Lower lobe of right lung (tissue), 2 donors: ENCODE results near the gene ATF4. TPM values are rescaled to one million over a fixed set of nuclear protein-coding genes. Genes with fewer than 3 reads are reported as not detected.
A peak's percentile ranks its signal among the peaks of the same experiment; 100 is the strongest.

Experiments used
- ATAC-seq, 2 donors: fragments of 200-7000 bp; cut with Tn5 transposase; one replicate each; pipeline ENCODE4 v1.9.1; 2020 to 2022; ENCODE audit warnings: mild to moderate bottlenecking in 2 of 2, moderate library complexity in 2 of 2
- DNase-seq: peaks from one replicate; pipeline ENCODE4 v3.0.0-alpha.2; 2020
- H3K27ac ChIP-seq: fragments of 200-600 bp; one replicate; pipeline ENCODE4 v1.8.0; 2022
- H3K27me3 ChIP-seq: fragments of 200-600 bp; one replicate; pipeline ENCODE4 v1.8.0; 2022; ENCODE audit warnings: low read depth
- H3K36me3 ChIP-seq: fragments of 200-600 bp; one replicate; pipeline ENCODE4 v1.8.0; 2022; ENCODE audit warnings: mild to moderate bottlenecking
- H3K4me1 ChIP-seq: fragments of 200-600 bp; one replicate; pipeline ENCODE4 v1.8.0; 2022
- H3K4me3 ChIP-seq: fragments of 200-600 bp; one replicate; pipeline ENCODE4 v1.8.0; 2022; ENCODE audit warnings: mild to moderate bottlenecking
- H3K9me3 ChIP-seq: fragments of 200-600 bp; one replicate; pipeline ENCODE4 v1.8.0; 2022
- intact Hi-C: fragments of 100-400 bp; cut with DNase I; formaldehyde crosslinking; loops from one replicate; pipeline ENCODE4 v1.11.0; 2022
- total RNA-seq: library from RNA; stranded (reverse); fragmentation: NEBNext Ultra II Directional; extraction: Animal tissue kit (Norgen Biotek cat#: 25700); gene quantifications from one replicate; pipeline ENCODE4 v1.2.1, GENCODE V29; 2021
- TF ChIP-seq, protein P1 (sequence below): fragments of 200-600 bp; IDR thresholded peaks from one replicate; pipeline ENCODE4 v1.8.0; 2022; ENCODE audit warnings: antibody characterized with exemption, mild to moderate bottlenecking
- donor health status: DM: no; HTN: yes; CAD: no; lungs with severe emphysema.

The ATF4 gene
- total RNA-seq, 1 donor from 2014 or later: 327 TPM

DNA sequence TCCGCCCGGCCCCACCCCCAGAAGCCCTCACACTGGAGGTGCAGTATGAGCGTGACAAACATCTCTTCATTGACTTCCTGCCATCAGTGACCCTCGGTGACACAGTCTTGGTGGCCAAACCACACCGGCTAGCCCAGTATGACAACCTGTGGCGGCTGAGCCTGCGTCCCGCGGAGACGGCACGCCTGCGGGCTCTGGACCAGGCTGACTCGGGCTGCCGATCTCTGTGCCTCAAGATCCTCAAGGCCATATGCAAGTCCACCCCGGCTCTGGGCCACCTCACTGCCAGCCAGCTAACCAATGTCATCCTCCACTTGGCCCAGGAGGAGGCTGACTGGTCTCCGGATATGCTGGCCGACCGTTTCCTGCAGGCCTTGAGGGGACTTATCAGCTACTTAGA, 6.6 kb upstream of the ATF4 start:
- H3K36me3 ChIP-seq: peaks cover 77% of the 10 kb centered on the region
- no peak for DNase-seq
- no peak overlapping the region for H3K4me3 ChIP-seq
- H3K9me3 ChIP-seq: no peaks in the 10 kb centered on the region
- intact Hi-C loops: no loop called here
- no peaks in the 10 kb centered on the region for H3K27me3 ChIP-seq
- TF ChIP-seq, protein P1, sequence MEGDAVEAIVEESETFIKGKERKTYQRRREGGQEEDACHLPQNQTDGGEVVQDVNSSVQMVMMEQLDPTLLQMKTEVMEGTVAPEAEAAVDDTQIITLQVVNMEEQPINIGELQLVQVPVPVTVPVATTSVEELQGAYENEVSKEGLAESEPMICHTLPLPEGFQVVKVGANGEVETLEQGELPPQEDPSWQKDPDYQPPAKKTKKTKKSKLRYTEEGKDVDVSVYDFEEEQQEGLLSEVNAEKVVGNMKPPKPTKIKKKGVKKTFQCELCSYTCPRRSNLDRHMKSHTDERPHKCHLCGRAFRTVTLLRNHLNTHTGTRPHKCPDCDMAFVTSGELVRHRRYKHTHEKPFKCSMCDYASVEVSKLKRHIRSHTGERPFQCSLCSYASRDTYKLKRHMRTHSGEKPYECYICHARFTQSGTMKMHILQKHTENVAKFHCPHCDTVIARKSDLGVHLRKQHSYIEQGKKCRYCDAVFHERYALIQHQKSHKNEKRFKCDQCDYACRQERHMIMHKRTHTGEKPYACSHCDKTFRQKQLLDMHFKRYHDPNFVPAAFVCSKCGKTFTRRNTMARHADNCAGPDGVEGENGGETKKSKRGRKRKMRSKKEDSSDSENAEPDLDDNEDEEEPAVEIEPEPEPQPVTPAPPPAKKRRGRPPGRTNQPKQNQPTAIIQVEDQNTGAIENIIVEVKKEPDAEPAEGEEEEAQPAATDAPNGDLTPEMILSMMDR: no peak
- ATAC-seq: no peak
- H3K27ac ChIP-seq: no peak overlapping the region
- H3K4me1 ChIP-seq: peaks cover 6% of the 10 kb centered on the region

DNA sequence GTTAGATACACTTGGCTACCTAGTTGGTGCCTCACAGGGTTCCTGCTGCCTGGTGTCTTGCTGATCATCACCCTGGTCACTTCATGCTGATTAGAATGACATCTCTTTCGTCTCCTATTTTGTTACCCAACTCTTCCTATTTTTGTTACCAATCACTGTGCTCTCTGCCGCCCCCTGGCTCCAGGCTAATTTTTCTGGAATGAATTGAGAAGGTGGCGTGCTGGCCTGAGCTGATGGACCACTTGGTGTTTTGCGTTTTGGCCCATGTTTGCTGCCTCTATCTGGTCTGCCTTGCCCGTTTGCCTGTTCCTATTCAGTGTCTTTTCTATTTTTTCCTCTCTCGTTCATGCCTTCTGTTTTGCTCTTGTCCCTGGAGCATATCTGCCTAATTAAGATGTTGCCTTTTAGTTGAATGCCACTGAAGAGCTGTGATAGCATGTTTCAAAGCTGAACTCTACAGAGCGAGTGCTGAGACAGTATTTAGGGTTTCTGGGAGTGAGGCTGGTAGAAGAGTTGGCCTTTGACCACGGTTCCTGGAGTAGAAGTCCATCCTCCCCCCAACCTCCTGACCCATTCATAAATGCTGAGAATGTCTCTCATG, 5.9 kb upstream of the ATF4 start:
- intact Hi-C loops: no loop called here
- TF ChIP-seq, protein P1: peak; percentile 75
- H3K36me3 ChIP-seq: peaks cover 70% of the 10 kb centered on the region
- H3K27ac ChIP-seq: no peak overlapping the region
- DNase-seq (peak; percentile 69), ATAC-seq (peak; percentile 28 to 49)
- H3K4me3 ChIP-seq: no peak overlapping the region
- no peaks in the 10 kb centered on the region for H3K9me3 ChIP-seq
- H3K27me3 ChIP-seq: no peaks in the 10 kb centered on the region
- H3K4me1 ChIP-seq: peaks cover 12% of the 10 kb centered on the region

DNA sequence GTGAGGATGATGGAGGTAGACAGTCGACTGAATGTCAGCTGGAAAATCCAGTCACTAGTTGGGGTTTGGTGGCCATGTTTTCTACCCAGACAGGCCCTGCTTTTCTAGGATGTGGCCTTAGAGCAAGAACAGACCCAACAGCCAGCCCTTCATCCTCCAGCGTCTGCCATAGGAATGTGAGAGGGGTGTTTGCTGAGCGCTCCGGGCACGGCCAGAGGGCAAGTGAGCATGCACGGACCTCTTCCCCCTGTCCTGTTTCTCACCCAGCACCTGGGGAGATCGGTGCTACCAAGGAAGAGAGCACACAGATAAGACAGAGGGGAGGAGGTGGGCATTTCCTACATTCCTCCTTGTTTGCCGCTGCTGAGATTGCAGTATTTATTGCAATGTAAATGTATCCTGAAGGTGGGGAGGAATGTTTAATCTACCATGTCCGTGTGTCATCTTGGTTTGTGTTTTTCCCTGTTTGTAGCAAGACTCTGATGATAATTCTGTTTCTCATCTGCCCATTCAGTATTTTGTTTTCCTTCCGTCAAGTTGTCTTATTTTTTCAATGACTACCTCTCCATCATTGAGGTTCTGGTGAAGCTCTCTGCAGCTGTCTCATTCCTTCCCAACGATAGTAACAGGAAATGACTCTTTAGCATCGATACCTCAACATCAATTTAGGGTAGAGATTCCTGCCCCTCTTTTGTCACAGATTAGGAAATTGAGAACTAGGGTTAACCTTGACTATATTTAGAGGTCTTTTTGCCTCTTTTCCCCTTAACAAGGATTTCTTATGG, 4.9 kb upstream of the ATF4 start:
- no peak overlapping the region for H3K27ac ChIP-seq
- TF ChIP-seq, protein P1: no peak
- peaks cover 60% of the 10 kb centered on the region for H3K36me3 ChIP-seq
- no peaks in the 10 kb centered on the region for H3K27me3 ChIP-seq
- peaks cover 12% of the 10 kb centered on the region for H3K4me1 ChIP-seq
- H3K9me3 ChIP-seq: no peaks in the 10 kb centered on the region
- H3K4me3 ChIP-seq: no peak overlapping the region
- ATAC-seq (no peak), DNase-seq (peak; percentile 24)
- intact Hi-C loops: no loop called here

DNA sequence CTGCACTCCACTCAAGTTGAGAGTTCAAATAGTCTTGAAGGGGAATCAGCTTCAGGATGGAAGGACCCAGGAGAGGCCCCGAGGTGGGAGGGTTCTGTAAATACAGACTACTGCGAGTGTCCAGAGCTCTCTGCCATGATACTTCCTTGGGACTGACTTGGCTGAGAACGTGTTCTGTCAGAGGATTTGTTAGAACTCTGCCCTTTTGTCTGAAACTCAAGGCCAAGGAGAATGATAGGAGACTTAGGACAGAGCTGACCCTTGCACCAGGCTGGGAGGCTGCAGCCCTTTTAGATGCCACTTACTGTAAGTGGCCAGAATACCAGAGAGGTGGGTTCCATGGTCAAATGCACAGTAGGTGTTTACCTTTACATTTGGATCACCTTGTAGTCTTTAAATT, 2.9 kb upstream of the ATF4 start:
- TF ChIP-seq, protein P1: no peak
- no peak overlapping the region for H3K4me3 ChIP-seq
- no peaks in the 10 kb centered on the region for H3K27me3 ChIP-seq
- peaks cover 55% of the 10 kb centered on the region for H3K36me3 ChIP-seq
- H3K9me3 ChIP-seq: no peaks in the 10 kb centered on the region
- intact Hi-C loops: no loop called here
- ATAC-seq (no peak), DNase-seq (peak; percentile 14)
- H3K27ac ChIP-seq: no peak overlapping the region
- H3K4me1 ChIP-seq: peaks cover 24% of the 10 kb centered on the region

DNA sequence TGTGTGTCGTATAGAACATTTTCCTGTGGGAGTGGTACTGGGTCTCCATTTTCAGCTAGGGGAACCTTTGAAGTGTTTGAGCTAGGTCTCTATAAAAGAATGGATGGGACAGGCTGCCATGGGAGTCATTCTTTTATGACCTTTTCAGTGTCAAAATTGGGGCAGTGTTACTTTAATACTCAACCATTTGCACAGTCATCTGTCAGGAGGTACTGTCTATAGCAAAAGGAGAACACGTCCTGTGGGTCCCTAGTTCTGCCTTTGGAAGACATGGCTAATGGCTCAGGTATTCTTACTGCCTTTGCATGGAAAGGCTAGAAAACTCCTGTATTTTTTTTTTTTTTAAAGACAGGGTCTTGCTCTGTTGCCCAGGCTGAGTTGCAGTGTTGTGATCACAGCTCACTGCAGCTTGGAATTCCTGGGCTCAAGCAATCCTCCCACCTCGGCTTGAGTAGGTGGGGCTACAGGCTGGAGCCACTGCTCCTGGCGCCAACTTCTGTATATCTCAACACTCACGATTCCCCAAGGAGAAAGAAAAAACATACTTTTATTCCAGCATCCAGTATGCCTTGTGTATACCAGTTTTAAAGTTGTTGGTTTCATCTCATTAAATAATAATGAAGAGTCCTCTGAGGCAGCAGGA, 2.1 kb upstream of the ATF4 start:
- Histone ChIP-seq H3K27ac (peak overlapping the region; percentile 100), H3K36me3 (peaks cover 55% of the 10 kb centered on the region), H3K4me1 (peaks cover 31% of the 10 kb centered on the region), H3K9me3 (no peaks in the 10 kb centered on the region), H3K4me3 (no peak overlapping the region), H3K27me3 (no peaks in the 10 kb centered on the region)
- DNase-seq: peak; percentile 9
- intact Hi-C loops: no loop called here
- no peak for ATAC-seq
- TF ChIP-seq, protein P1: no peak
